Measurements from ENCODE around the gene SLAMF6.
"Not testable (repeated sequence)": the region's sequence is repeated elsewhere in the genome, so short reads cannot be mapped to it uniquely, and the experiment has no call there.

Gene SLAMF6

GRCh38 chr1:160499631-160500030 is 23.4 kb downstream of the SLAMF6 start:
- H3K4me3 ChIP-seq (ENCODE audit: insufficient read depth, low read length, poor library complexity, severe bottlenecking): no peak overlapping the region
- H3K27me3 ChIP-seq (ENCODE audit: low read length): no peaks in the 10 kb centered on the region
- H3K27ac ChIP-seq (ENCODE audit: low read depth, low read length): no peak overlapping the region
- no peaks in the 10 kb centered on the region for H4K20me1 ChIP-seq (ENCODE audit: low read depth, low read length)
- peaks cover 27% of the 10 kb centered on the region for H3K36me3 ChIP-seq (ENCODE audit: low read length)
- H3F3A ChIP-seq (ENCODE audit: insufficient read depth): no peaks in the 10 kb centered on the region
- H3K9me2 ChIP-seq (replicated peaks; ENCODE audit: insufficient read depth, low read length): no peaks in the 10 kb centered on the region
- no peak overlapping the region for H2AFZ ChIP-seq (ENCODE audit: low read depth, low read length, severe bottlenecking)
- peaks cover 15% of the 10 kb centered on the region; the same call in 1 of the 2 replicates for H3K9me3 ChIP-seq (ENCODE audit: insufficient read depth, low read length)
- TF ChIP-seq EZH2phosphoT487 (conservative IDR thresholded peaks at IDR 0.05; ENCODE audit: low read length) (no peak), CTCF (IDR thresholded peaks at IDR 0.05; ENCODE audit: insufficient read depth, low read length, poor library complexity, severe bottlenecking) (no peak)
- peaks cover 22% of the 10 kb centered on the region for H3K79me2 ChIP-seq (ENCODE audit: insufficient read depth, low read length)
- H3K9ac ChIP-seq (ENCODE audit: low read length): no peak overlapping the region
- H3K4me2 ChIP-seq (ENCODE audit: low read depth, low read length, poor library complexity, severe bottlenecking): no peak overlapping the region

GRCh38 chr1:160498301-160499065 is 24.6 kb downstream of the SLAMF6 start:
- peaks cover 15% of the 10 kb centered on the region; the same call in 1 of the 2 replicates for H3K9me3 ChIP-seq (ENCODE audit: insufficient read depth, low read length)
- peaks cover 24% of the 10 kb centered on the region for H3K36me3 ChIP-seq (ENCODE audit: low read length)

DNA sequence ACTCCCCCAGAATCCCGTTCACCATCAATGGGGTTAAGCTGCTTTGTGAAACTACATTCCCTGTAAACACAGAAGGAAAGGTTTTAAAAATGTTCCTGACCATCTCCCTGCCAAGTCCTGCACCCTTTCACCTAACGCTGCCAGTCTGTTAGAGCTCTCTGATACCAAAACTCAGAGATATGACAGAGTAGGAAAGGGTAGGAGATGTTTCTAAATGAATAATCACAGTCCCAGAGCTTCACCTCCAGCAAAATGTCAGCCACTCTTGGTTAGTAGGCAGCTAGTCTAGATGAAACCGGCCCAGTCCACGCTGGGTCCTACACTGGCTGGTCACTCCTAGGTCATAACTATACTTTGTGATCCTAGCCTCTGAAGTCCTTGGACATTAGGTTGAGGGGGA is 26.7 kb downstream of the SLAMF6 start:
- H3K4me2 ChIP-seq (ENCODE audit: low read depth, low read length, poor library complexity, severe bottlenecking): no peak overlapping the region
- H3K79me2 ChIP-seq (ENCODE audit: insufficient read depth, low read length): peaks cover 11% of the 10 kb centered on the region; the same call in 1 of the 2 replicates
- H3K36me3 ChIP-seq (ENCODE audit: low read length): peaks cover 24% of the 10 kb centered on the region
- H3K27ac ChIP-seq (ENCODE audit: low read depth, low read length): no peak overlapping the region
- no peak overlapping the region for H2AFZ ChIP-seq (ENCODE audit: low read depth, low read length, severe bottlenecking)
- H3K9me2 ChIP-seq (replicated peaks; ENCODE audit: insufficient read depth, low read length): no peaks in the 10 kb centered on the region
- H3K9ac ChIP-seq (ENCODE audit: low read length): no peak overlapping the region
- TF ChIP-seq CTCF (IDR thresholded peaks at IDR 0.05; ENCODE audit: insufficient read depth, low read length, poor library complexity, severe bottlenecking) (no peak), EZH2phosphoT487 (conservative IDR thresholded peaks at IDR 0.05; ENCODE audit: low read length) (no peak)
- no peak overlapping the region for H3K4me3 ChIP-seq (ENCODE audit: insufficient read depth, low read length, poor library complexity, severe bottlenecking)
- peaks cover 15% of the 10 kb centered on the region; the same call in 1 of the 2 replicates for H3K9me3 ChIP-seq (ENCODE audit: insufficient read depth, low read length)
- no peaks in the 10 kb centered on the region for H4K20me1 ChIP-seq (ENCODE audit: low read depth, low read length)
- no peaks in the 10 kb centered on the region for H3F3A ChIP-seq (ENCODE audit: insufficient read depth)
- H3K27me3 ChIP-seq (ENCODE audit: low read length): no peaks in the 10 kb centered on the region

More at GRCh38 chr1:160498301-160499065, 24.6 kb downstream of the SLAMF6 start:
- not testable (repeated sequence) for H3K9me2 ChIP-seq (replicated peaks; ENCODE audit: insufficient read depth, low read length); H3K27me3 ChIP-seq (ENCODE audit: low read length); H3K4me3 ChIP-seq (ENCODE audit: insufficient read depth, low read length, poor library complexity, severe bottlenecking); H3K9ac ChIP-seq (ENCODE audit: low read length); H2AFZ ChIP-seq (ENCODE audit: low read depth, low read length, severe bottlenecking); H4K20me1 ChIP-seq (ENCODE audit: low read depth, low read length); H3K27ac ChIP-seq (ENCODE audit: low read depth, low read length); H3K4me2 ChIP-seq (ENCODE audit: low read depth, low read length, poor library complexity, severe bottlenecking); H3F3A ChIP-seq (ENCODE audit: insufficient read depth)
- peaks cover 16% of the 10 kb centered on the region for H3K79me2 ChIP-seq (ENCODE audit: insufficient read depth, low read length)

DNA sequence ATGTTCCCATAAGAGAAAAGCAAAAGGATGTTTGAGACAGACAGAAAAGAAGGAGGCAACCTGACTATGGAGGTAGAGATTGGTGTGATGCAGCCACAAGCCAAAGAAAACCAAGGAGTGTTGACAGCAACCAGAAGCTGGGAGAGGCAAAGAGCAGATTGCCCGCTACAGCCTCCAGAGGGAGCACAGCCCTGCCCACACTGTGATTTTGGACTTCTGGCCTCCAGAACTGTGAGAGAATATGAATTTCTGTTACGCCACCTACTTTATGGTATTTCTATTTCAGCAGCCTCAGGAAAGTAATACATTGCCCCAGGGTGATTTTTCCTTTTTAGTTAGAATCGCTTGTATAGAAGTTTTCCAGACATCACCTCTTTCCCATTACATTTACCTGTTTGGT is 28.4 kb downstream of the SLAMF6 start:
- TF ChIP-seq EZH2phosphoT487 (conservative IDR thresholded peaks at IDR 0.05; ENCODE audit: low read length) (no peak), CTCF (IDR thresholded peaks at IDR 0.05; ENCODE audit: insufficient read depth, low read length, poor library complexity, severe bottlenecking) (no peak)

More for the DNA sequence above, 28.4 kb downstream of the SLAMF6 start:
- H3K27ac ChIP-seq (ENCODE audit: low read depth, low read length): no peak overlapping the region
- no peak overlapping the region for H3K9ac ChIP-seq (ENCODE audit: low read length)
- H3F3A ChIP-seq (ENCODE audit: insufficient read depth): no peaks in the 10 kb centered on the region
- H3K36me3 ChIP-seq (ENCODE audit: low read length): peaks cover 10% of the 10 kb centered on the region; the same call in 1 of the 2 replicates
- no peak overlapping the region for H2AFZ ChIP-seq (ENCODE audit: low read depth, low read length, severe bottlenecking)
- peaks cover 8% of the 10 kb centered on the region; the same call in 1 of the 2 replicates for H3K9me3 ChIP-seq (ENCODE audit: insufficient read depth, low read length)
- H3K4me2 ChIP-seq (ENCODE audit: low read depth, low read length, poor library complexity, severe bottlenecking): no peak overlapping the region
- H3K9me2 ChIP-seq (replicated peaks; ENCODE audit: insufficient read depth, low read length): no peaks in the 10 kb centered on the region
- no peaks in the 10 kb centered on the region for H4K20me1 ChIP-seq (ENCODE audit: low read depth, low read length)
- H3K4me3 ChIP-seq (ENCODE audit: insufficient read depth, low read length, poor library complexity, severe bottlenecking): no peak overlapping the region
- no peaks in the 10 kb centered on the region for H3K27me3 ChIP-seq (ENCODE audit: low read length)
- peaks cover under 1% of the 10 kb centered on the region; the same call in 1 of the 2 replicates for H3K79me2 ChIP-seq (ENCODE audit: insufficient read depth, low read length)
